ENCODE measurements around the gene EVI5. TPM values are rescaled to one million over a fixed set of nuclear protein-coding genes. Genes with fewer than 3 reads are reported as not detected.
"Not testable (repeated sequence)": the region's sequence is repeated elsewhere in the genome, so short reads cannot be mapped to it uniquely, and the experiment has no call there.

The EVI5 gene
- total RNA-seq, 2 experiments from 2014 or later: 2.6 to 14.0 TPM

DNA sequence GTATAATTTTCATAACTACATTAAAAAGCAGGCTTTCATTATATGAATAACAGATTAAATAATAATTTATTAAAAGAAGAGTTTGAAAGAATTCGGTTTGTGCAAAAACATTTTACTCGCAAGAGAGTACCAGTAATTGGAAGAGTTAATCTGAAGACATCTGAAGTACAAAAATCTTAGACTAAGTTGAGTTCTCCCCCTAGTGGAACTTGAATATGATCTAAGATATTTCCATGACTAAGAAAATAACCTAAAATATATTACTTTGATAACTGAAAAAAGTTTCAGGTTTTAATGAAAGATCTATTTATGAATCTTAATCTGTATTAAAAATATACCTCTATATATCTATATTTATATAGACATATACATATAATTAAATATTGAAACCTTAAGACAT lies 185.7 kb downstream of the EVI5 start:
- no peak for DNase-seq
- no peak overlapping the region for H3K4me3 Mint-ChIP-seq
- H3K27ac Mint-ChIP-seq: no peak overlapping the region
- no peaks in the 10 kb centered on the region for H3K27me3 Mint-ChIP-seq
- peak; percentile 55 for ATAC-seq
- H3K4me1 Mint-ChIP-seq: peaks cover 17% of the 10 kb centered on the region
- peaks cover 3% of the 10 kb centered on the region for H3K36me3 Mint-ChIP-seq
- CTCF ChIA-PET: interaction anchor here (0.9 to 1.5 kb wide), 2 partner anchors 188 to 289 kb away, joined by 3 to 8 read pairs; no protein-coding TSS in a partner anchor
- no peaks in the 10 kb centered on the region for H3K9me3 Mint-ChIP-seq (ENCODE audit: low read depth)

DNA sequence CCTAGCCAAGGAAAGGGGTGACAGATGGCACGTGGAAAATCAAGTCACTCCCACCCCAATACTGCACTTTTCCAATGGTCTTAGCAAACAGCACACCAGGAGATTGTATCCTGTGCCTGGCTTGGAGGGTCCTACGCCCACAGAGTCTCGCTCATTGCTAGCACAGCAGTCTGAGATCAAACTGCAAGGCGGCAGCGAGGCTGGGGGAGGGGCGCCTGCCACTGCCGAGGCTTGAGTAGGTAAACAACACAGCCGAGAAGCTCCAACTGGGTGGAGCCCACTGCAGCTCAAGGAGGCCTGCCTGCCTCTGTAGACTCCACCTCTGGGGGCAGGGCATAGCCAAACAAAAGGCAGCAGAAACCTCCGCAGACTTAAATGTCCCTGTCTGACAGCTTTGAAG lies 195.5 kb downstream of the EVI5 start:
- Mint-ChIP-seq H3K36me3 (peaks cover 25% of the 10 kb centered on the region), H3K4me1 (peaks cover 34% of the 10 kb centered on the region)
- not testable (repeated sequence) for DNase-seq; H3K27ac Mint-ChIP-seq; H3K9me3 Mint-ChIP-seq (ENCODE audit: low read depth); H3K27me3 Mint-ChIP-seq; H3K4me3 Mint-ChIP-seq; ATAC-seq
- CTCF ChIA-PET: interaction anchor here (1.5 to 4.4 kb wide), 3 partner anchors 8 to 276 kb away, joined by 3 to 39 read pairs (median 5); partner anchors contain the start of gene GFI1

DNA sequence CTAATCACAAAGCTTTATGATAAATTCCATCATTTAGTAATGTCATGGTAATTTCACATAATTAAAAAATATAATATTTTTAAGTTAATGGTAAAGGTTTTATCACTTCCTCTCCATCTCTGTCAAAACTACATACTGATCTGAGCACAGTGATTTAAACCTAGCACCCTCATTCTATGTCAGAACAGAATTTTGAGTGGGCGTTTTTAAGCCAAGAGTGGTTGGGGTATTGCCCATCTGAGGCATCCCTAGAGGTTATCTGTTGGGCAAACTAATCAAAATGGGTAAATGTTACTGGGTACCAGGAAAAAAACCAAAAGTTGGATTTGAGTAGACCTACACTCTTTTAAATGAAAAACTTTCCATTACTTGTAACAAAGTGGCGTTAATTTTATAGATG lies 197.5 kb downstream of the EVI5 start:
- peak overlapping the region; percentile 41 for H3K4me3 Mint-ChIP-seq
- no peak for DNase-seq
- H3K27ac Mint-ChIP-seq: peak overlapping the region; percentile 68

DNA sequence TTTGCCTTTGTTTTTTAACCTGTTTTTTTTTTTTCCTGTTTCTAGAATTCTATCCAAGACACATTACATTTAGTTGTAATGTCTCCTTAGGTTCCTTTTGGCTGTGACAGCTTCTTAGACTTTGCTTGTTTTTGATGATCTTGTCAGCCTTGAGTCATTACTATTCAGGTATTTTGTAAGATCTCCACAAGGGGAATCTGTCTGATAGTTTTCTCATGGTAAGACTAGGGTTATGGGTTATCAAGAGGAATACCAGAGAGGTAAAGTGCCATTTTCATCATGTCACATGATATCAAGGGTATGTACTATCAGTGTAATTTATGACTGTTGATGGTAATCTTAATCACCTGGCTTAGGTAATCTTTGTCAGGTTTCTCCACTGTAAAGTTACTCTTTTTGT lies 199.1 kb downstream of the EVI5 start:
- CTCF ChIA-PET: interaction anchor here (1.0 to 3.1 kb wide), 4 partner anchors 17 to 276 kb away, joined by 3 to 36 read pairs (median 5); partner anchors contain the start of gene GFI1
- Mint-ChIP-seq H3K27ac (peak overlapping the region; percentile 80), H3K9me3 (ENCODE audit: low read depth) (peaks cover 10% of the 10 kb centered on the region), H3K36me3 (peaks cover 25% of the 10 kb centered on the region), H3K27me3 (no peaks in the 10 kb centered on the region), H3K4me3 (no peak overlapping the region), H3K4me1 (peaks cover 56% of the 10 kb centered on the region)
- ATAC-seq (no peak), DNase-seq (no peak)

More for the DNA sequence above, 197.5 kb downstream of the EVI5 start:
- CTCF ChIA-PET: interaction anchor here (0.7 to 4.4 kb wide), 8 partner anchors 9 to 277 kb away, joined by 3 to 39 read pairs (median 4); partner anchors contain the start of gene GFI1
- Mint-ChIP-seq H3K4me1 (peaks cover 41% of the 10 kb centered on the region), H3K36me3 (peaks cover 22% of the 10 kb centered on the region), H3K9me3 (ENCODE audit: low read depth) (peaks cover 10% of the 10 kb centered on the region), H3K27me3 (no peaks in the 10 kb centered on the region)
- ATAC-seq: no peak

DNA sequence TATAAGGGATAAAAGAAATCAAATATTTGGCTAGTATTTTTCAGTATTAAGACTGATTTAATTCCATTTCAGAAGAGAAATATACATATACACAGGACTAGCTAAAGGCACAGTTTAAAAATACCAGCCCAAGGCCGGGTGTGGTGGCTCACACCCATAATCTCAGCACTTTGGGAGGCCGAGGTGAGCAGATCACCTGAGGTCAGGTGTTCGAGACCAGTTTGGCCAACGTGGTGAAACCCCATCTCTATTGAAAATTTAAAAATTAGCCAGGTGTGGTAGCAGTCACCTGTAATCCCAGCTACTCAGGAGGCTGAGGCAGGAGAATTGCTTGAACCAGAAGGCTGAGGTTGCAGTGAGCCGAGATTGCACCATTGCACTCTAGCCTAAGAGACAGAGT lies 200.1 kb downstream of the EVI5 start:
- peak; percentile 7 for ATAC-seq
- peak overlapping the region; percentile 96 for H3K27ac Mint-ChIP-seq
- not testable (repeated sequence) for H3K4me3 Mint-ChIP-seq; H3K9me3 Mint-ChIP-seq (ENCODE audit: low read depth); H3K27me3 Mint-ChIP-seq; DNase-seq
- H3K4me1 Mint-ChIP-seq: peaks cover 66% of the 10 kb centered on the region
- peaks cover 20% of the 10 kb centered on the region for H3K36me3 Mint-ChIP-seq
- CTCF ChIA-PET: interaction anchor here (0.8 to 3.1 kb wide), 7 partner anchors 13 to 275 kb away, joined by 3 to 36 read pairs (median 4); partner anchors contain the start of gene GFI1

DNA sequence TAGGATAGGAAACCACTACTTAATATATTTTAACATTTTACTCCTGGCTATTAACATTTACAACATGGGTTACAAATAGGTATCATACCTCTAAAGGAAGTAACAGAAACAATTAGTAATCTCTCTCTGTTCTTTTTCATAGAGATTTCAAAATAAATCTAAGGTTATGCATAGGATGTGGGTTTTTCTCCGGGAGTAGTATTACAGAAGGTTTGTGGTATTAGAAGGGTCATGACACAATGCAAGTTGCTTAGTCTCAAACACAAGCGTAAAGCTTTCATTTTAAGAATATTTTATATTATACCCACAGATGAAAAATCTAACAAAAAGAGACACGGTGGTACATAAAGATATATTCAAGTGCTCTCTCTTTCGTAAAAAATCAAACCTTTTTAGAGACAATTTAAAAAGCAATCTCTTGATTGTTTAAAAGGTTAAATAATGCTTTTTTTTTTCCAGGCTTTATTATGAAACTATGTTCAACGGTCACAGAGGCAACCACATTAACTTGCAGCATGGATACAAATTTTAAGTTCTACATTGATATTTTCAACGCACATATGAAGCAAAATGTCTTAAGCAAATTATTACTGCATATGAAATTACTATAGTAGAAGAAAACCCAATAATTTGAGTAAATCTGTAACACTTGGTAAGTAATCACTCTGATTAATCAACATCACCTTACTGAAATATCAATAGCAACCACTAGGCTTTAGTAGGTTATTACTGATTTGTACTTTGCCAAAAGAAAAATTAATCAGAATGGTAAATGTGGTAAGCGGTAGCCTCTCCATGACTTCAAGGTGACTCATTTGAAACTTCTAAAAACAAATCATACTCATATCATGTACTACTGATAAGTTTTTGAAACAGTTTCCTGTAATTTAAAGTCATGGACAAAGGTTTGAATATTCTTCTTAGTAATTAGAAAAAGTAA lies 200.8 kb downstream of the EVI5 start:
- Mint-ChIP-seq H3K4me1 (peaks cover 68% of the 10 kb centered on the region), H3K4me3 (peak overlapping the region; percentile 72)
- peak; percentile 75 for ATAC-seq

DNA sequence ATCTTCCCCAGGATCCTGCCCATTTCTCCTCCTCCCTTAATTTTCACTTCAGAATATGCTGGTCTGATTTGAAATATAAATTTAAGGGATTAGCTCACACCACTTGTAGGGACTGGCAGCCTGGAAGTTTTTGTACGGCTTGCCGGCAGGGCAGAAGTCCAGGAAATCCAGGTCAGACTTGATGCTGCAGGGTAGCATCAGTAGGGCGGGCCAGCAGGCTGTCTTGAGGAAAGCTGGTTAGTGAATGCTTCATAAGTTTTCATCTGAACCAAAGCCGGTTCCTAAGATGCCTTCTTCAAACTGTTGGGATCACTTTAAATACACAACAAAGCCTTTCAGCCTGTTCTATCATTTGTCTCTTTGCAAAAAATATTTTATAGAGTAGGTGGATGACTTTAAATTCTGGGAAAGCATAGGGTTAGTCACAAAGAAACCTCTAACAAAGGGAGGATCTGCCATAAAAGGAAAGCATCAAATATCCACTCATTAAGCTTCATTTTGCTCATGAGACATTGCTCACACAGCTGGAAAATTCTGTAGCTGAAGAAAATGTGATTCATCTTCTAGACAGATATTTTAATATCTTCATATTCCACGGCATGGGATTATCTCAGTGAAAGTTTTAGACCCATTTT lies 207.5 kb downstream of the EVI5 start:
- Mint-ChIP-seq H3K27ac (peak overlapping the region; percentile 91), H3K9me3 (ENCODE audit: low read depth) (no peaks in the 10 kb centered on the region), H3K4me1 (peaks cover 72% of the 10 kb centered on the region), H3K36me3 (peaks cover 8% of the 10 kb centered on the region), H3K27me3 (no peaks in the 10 kb centered on the region), H3K4me3 (peak overlapping the region; percentile 81)
- CTCF ChIA-PET: interaction anchor here (0.9 to 7.3 kb wide), 5 partner anchors 21 to 91 kb away, joined by 3 to 44 read pairs (median 3); partner anchors contain the start of gene GFI1
- peak; percentile 35 for ATAC-seq
- peak; percentile 45 for DNase-seq

More for the DNA sequence above, 200.8 kb downstream of the EVI5 start:
- no peak for DNase-seq
- peaks cover 6% of the 10 kb centered on the region for H3K9me3 Mint-ChIP-seq (ENCODE audit: low read depth)
- CTCF ChIA-PET: interaction anchor here (0.7 to 3.1 kb wide), 7 partner anchors 12 to 99 kb away, joined by 3 to 36 read pairs (median 4); partner anchors contain the start of gene GFI1
- H3K27ac Mint-ChIP-seq: peak overlapping the region; percentile 96
- peaks cover 18% of the 10 kb centered on the region for H3K36me3 Mint-ChIP-seq
- H3K27me3 Mint-ChIP-seq: no peaks in the 10 kb centered on the region

DNA sequence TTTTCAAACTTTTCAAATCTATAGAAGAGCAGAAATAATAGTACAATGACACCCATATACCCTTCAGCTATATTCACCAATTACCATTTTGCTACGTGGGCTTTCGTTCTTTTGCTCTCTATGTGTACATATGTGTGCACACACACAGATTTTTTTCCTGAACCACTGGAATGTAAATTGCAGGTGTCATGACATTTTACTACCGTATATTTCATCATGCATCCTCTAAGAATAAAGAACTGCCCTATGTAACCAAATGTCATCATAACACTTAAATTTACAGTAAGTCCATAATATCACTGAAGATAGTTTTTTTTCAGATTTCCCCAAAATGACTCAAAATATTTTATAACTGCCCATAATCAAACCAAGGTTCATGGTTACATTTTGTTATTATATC lies 209.8 kb downstream of the EVI5 start:
- CTCF ChIA-PET: interaction anchor here (1.7 to 7.3 kb wide), 3 partner anchors 36 to 89 kb away, joined by 5 to 44 read pairs (median 22); partner anchors contain the start of gene GFI1
- Mint-ChIP-seq H3K27ac (peak overlapping the region; percentile 88), H3K9me3 (ENCODE audit: low read depth) (no peaks in the 10 kb centered on the region), H3K4me1 (peaks cover 70% of the 10 kb centered on the region), H3K4me3 (peak overlapping the region; percentile 66), H3K36me3 (peaks cover 7% of the 10 kb centered on the region), H3K27me3 (no peaks in the 10 kb centered on the region)
- DNase-seq (no peak), ATAC-seq (no peak)

DNA sequence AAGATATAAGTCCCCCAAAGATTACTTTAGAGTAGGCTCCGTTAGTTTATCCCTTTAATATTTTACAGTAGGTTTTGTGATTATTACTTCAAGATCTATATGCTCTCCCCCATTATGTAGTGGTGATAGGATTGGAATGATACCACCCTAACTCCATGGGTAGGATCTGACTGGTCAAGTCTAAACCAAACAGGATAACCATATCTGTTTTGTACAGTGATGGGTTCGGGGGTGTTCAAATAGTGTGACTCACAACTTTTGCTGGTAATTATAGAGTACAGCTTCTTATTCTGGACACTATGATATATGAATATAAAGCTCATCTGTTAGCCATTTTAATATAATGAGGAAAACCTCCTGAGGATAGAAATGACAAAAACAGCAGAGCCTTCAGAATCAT lies 212.4 kb downstream of the EVI5 start:
- CTCF ChIA-PET: interaction anchor here (0.9 to 3.6 kb wide), 5 partner anchors 12 to 87 kb away, joined by 3 to 22 read pairs (median 5); partner anchors contain the start of gene GFI1
- H3K27me3 Mint-ChIP-seq: no peaks in the 10 kb centered on the region
- peak overlapping the region; percentile 64 for H3K27ac Mint-ChIP-seq
- ATAC-seq (peak; percentile 32), DNase-seq (no peak)
- H3K36me3 Mint-ChIP-seq: peaks cover 14% of the 10 kb centered on the region
- H3K4me1 Mint-ChIP-seq: peaks cover 70% of the 10 kb centered on the region
- H3K4me3 Mint-ChIP-seq: peak overlapping the region; percentile 33
- no peaks in the 10 kb centered on the region for H3K9me3 Mint-ChIP-seq (ENCODE audit: low read depth)

DNA sequence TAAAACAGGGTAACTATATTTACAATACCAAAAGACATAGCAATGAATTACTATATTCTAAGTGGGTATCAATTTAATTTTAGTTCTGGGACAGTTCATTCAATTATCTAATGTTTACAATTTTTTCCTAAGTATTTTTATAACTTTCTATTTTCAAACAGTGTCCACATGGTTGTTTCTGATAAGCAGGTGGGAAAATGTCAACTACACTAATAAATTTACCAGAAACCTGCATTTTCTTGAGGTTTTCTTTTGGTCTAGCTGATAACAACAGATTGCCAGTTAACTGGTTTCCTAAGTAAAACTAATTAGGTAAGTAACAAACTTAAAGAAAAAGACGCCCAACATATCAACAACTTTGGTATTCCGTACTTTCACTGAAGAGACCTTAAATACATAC lies 213.3 kb downstream of the EVI5 start:
- Mint-ChIP-seq H3K36me3 (peaks cover 14% of the 10 kb centered on the region), H3K27ac (peak overlapping the region; percentile 44), H3K9me3 (ENCODE audit: low read depth) (no peaks in the 10 kb centered on the region), H3K27me3 (no peaks in the 10 kb centered on the region), H3K4me3 (peak overlapping the region; percentile 33), H3K4me1 (peaks cover 63% of the 10 kb centered on the region)
- ATAC-seq (no peak), DNase-seq (no peak)
- CTCF ChIA-PET: interaction anchor here (1.0 to 3.6 kb wide), 8 partner anchors 10 to 89 kb away, joined by 3 to 22 read pairs (median 3); partner anchors contain the start of gene GFI1

DNA sequence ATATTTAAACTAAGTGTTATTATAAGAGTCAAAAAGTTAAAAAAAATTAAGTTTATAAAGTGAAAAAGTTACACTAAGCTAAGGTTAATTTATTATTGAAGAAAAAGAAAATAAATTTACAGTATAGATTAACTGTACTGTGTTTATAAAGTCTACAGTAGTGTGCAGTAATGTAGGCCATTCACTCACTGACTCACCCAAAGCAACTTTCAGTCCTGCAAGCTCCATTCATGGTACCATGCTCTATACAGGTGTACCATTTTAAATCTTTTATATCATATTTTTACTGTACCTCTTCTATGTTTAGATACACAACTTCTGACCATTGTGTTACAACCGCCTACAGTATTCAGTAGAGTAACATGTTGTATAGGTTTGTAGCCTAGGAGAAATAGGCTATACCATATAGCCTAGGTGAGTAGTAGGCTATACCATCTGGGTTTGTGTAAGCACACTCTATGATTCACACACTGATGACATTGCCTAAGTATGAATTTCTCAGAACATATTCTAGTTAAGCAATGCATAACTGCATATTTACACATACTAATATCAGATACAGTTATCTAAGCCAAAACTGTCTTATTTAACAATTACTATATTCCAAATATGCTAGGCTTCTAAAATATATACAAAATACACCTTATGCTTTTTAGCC lies 217.6 kb downstream of the EVI5 start:
- Mint-ChIP-seq H3K27ac (no peak overlapping the region), H3K9me3 (ENCODE audit: low read depth) (no peaks in the 10 kb centered on the region), H3K36me3 (peaks cover 19% of the 10 kb centered on the region), H3K4me1 (peaks cover 61% of the 10 kb centered on the region), H3K27me3 (no peaks in the 10 kb centered on the region), H3K4me3 (no peak overlapping the region)
- no peak for ATAC-seq
- DNase-seq: no peak
- CTCF ChIA-PET: interaction anchor here (0.7 to 1.7 kb wide), 3 partner anchors 16 to 259 kb away, joined by 3 to 5 read pairs (median 3); no protein-coding TSS in a partner anchor

DNA sequence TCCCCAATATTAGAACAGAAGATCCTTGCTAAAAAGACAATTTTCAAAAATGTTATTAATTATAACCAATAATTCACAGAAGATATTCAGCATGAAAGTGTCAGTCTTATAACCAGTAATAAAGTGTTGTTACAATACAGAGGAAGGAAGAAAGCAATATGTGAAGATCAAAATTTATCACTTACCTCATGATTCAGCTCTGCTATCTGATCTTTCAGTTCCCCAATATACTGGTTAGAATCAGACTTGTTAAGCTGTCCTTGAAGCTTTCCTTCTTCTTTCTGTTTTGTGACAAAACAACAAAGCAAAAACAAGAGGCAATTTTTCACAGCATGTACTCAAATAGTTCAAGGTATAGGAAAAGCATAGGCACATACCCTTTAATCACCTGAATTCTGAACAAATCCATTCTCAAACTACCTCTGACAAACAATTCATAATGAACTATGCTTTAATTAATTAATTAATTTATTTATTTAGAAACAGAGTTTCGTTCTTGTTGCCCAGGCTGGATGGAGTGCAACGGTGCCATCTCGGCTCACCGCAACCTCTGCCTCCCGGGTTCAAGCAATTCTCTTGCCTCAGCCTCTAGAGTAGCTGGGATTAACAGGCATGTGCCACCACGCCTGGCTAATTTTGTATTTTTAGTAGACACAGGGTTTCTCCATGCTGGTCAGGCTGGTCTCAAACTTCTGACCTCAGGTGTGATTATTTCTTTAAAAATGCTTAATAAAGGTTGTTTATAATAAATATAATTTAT lies 221.3 kb downstream of the EVI5 start:
- Mint-ChIP-seq H3K27me3 (no peaks in the 10 kb centered on the region), H3K36me3 (peaks cover 19% of the 10 kb centered on the region), H3K4me3 (no peak overlapping the region), H3K27ac (peak overlapping the region; percentile 59), H3K9me3 (ENCODE audit: low read depth) (no peaks in the 10 kb centered on the region), H3K4me1 (peaks cover 40% of the 10 kb centered on the region)
- no peak for DNase-seq
- peak; percentile 60 for ATAC-seq
- CTCF ChIA-PET: interaction anchor here (0.9 kb wide), 1 partner anchor 81 kb away, joined by 3 read pairs; no protein-coding TSS in a partner anchor

Data from activated CD8-positive, alpha-beta memory T cell treated with anti-CD3 and anti-CD28 coated beads, Interleukin-2, amount 10 ng/mL, durations not matched to agents 7 days and 5 days (primary cell).